SU-DHL-6 (cell line): ENCODE measurements around the gene RAB40B.

Source experiments
- EZH2phosphoT487 ChIP-seq: fragments of 200-600 bp; sonication (generic), shearing (Covaris generic); conservative IDR thresholded peaks from 2 replicates; pipeline ENCODE4 v1.6.1; 2018; ENCODE audit warnings: mild to moderate bottlenecking, antibody characterized with exemption, low read length, moderate library complexity, mixed read lengths
- TF ChIP-seq, protein P1 (sequence below): fragments of 200-600 bp; sonication (generic); IDR thresholded peaks from one replicate; pipeline ENCODE4 v1.5.1; 2017; ENCODE audit warnings: antibody characterized with exemption, mild to moderate bottlenecking, low read length, moderate library complexity; ENCODE audit not compliant: insufficient read depth, poor library complexity, severe bottlenecking

DNA sequence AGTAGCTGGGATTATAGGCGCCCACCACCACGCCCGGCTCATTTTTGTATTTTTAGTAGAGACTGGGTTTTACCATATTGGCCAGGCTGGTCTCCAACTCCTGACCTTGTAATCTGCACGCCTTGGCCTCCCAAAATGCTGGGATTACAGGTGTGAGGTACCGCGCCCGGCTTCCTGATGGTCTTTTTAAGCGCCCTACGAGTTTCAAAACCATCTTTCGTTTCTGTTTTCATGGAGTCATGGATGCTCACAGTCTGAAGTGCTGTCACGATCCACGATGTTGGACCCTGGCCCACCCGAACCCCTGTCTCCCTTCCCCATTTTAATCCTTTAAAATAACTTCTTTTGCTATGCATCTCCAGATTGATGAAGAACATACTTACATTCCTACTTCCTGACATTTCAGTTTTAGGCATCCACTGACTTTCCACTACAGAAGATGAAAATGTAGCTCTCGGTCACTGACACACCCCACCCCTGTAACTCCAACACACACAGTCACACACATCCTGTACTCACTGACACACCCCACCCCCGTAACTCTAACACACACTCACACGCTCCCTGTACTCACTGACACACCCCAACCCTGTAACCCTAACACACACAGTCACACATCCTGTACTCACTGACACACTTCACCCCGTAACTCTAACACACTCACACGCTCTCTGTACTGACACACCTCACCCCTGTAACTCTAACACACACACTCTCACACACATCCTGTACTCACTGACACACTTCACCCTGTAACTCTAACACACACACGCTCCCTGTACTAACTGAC is 27.6 kb downstream of the RAB40B start:
- TF ChIP-seq, protein P1, sequence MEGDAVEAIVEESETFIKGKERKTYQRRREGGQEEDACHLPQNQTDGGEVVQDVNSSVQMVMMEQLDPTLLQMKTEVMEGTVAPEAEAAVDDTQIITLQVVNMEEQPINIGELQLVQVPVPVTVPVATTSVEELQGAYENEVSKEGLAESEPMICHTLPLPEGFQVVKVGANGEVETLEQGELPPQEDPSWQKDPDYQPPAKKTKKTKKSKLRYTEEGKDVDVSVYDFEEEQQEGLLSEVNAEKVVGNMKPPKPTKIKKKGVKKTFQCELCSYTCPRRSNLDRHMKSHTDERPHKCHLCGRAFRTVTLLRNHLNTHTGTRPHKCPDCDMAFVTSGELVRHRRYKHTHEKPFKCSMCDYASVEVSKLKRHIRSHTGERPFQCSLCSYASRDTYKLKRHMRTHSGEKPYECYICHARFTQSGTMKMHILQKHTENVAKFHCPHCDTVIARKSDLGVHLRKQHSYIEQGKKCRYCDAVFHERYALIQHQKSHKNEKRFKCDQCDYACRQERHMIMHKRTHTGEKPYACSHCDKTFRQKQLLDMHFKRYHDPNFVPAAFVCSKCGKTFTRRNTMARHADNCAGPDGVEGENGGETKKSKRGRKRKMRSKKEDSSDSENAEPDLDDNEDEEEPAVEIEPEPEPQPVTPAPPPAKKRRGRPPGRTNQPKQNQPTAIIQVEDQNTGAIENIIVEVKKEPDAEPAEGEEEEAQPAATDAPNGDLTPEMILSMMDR = no peak
- no peak for TF ChIP-seq EZH2phosphoT487
